GM12878 (cell line): ENCODE measurements around the gene LRRC8D. TPM values are rescaled to one million over a fixed set of nuclear protein-coding genes. Genes with fewer than 3 reads are reported as not detected.

Experiments used
- ATAC-seq: fragments of 200-7000 bp; cut with Tn5 transposase; 3 replicates; pipeline ENCODE4 v1.9.1; 2020; ENCODE audit warnings: mild to moderate bottlenecking, moderate library complexity
- BruUV-seq: library from RNA; stranded (reverse); fragments of 400-500 nt; replicated peaks from 2 replicates; lab custom pipeline; 2021; lab: Mats Ljungman, UMichigan
- CTCF ChIA-PET: fragments of 300-600 bp; sonication (Branson Sonifier 250); formaldehyde crosslinking; extraction: SDS; loops from one replicate; lab custom pipeline; 2021; ENCODE audit warnings: inconsistent platforms; lab: Yijun Ruan, JAX
- POLR2A ChIA-PET: fragments of 350-600 bp; formaldehyde crosslinking; extraction: SDS; loops from one replicate; lab custom pipeline; 2021; ENCODE audit warnings: inconsistent platforms; lab: Charles Lee
- RAD21 ChIA-PET: fragments of 300-600 bp; sonication (Branson Sonifier 250); formaldehyde crosslinking; loops from one replicate; lab custom pipeline; 2023; ENCODE audit warnings: antibody characterized with exemption; ENCODE audit not compliant: unreplicated experiment; lab: Charles Lee
- SMC1A ChIA-PET: fragments of 300-600 bp; sonication (Branson Sonifier 250); formaldehyde crosslinking; loops from one replicate; lab custom pipeline; 2023; ENCODE audit not compliant: unreplicated experiment, uncharacterized antibody; lab: Charles Lee
- DNase-seq: peaks from one replicate; pipeline ENCODE4 v3.0.0-alpha.2; 2011; ENCODE audit warnings: low read depth, low spot score
- FAIRE-seq: peaks from 3 replicates; lab custom pipeline; 2011; peaks lifted over from hg19 to GRCh38; lab: Jason Lieb, UNC
- H2AFZ ChIP-seq: 2 replicates; pipeline ENCODE4 v1.6.0; 2011; ENCODE audit warnings: low read depth, low read length, control low read depth; ENCODE audit not compliant: control insufficient read depth
- H3K27ac ChIP-seq: 2 replicates; pipeline ENCODE4 v1.5.1; 2011; ENCODE audit warnings: control low read depth; ENCODE audit not compliant: control insufficient read depth, insufficient read depth
- H3K27me3 ChIP-seq, 2 experiments: replicated peaks in 1 of 2; 2 replicates each; pipeline versions ENCODE4 v1.6.0 to v1.6.1; 2011; ENCODE audit warnings: low read length in 1 of 2; ENCODE audit not compliant: control insufficient read depth in 2 of 2, insufficient read depth in 2 of 2
- H3K36me3 ChIP-seq, 2 experiments: 2 replicates each; pipeline ENCODE4 v1.5.1; 2011; ENCODE audit warnings: low read length in 1 of 2; ENCODE audit not compliant: control insufficient read depth in 2 of 2, insufficient read depth in 2 of 2
- H3K4me1 ChIP-seq: 2 replicates; pipeline ENCODE4 v1.6.1; 2011; ENCODE audit warnings: mild to moderate bottlenecking, low read length, moderate library complexity, mixed read lengths; ENCODE audit not compliant: control insufficient read depth, insufficient read depth
- H3K4me2 ChIP-seq: 2 replicates; pipeline ENCODE4 v1.6.0; 2011; ENCODE audit warnings: control low read depth; ENCODE audit not compliant: control insufficient read depth, insufficient read depth
- H3K4me3 ChIP-seq: fragments of 200-600 bp; sonication (generic); 2 replicates; pipeline ENCODE4 v1.5.1; 2016
- H3K79me2 ChIP-seq: 2 replicates; pipeline ENCODE4 v1.6.0; 2011; ENCODE audit warnings: low read length; ENCODE audit not compliant: control insufficient read depth, insufficient read depth
- H3K9ac ChIP-seq: 2 replicates; pipeline ENCODE4 v1.8.0; 2011; ENCODE audit warnings: low read length, control low read depth, mixed read lengths; ENCODE audit not compliant: control insufficient read depth, insufficient read depth
- H3K9me3 ChIP-seq: replicated peaks from 3 replicates; pipeline ENCODE4 v1.5.1; 2011; ENCODE audit warnings: mild to moderate bottlenecking, low read length; ENCODE audit not compliant: control insufficient read depth, insufficient read depth
- H4K20me1 ChIP-seq: 2 replicates; pipeline ENCODE4 v1.6.0; 2011; ENCODE audit not compliant: control insufficient read depth, insufficient read depth
- CBX3 ChIP-seq: fragments of 200-600 bp; sonication (generic); IDR thresholded peaks from 2 replicates; pipeline ENCODE4 v1.6.1; 2016; ENCODE audit warnings: low read depth, borderline replicate concordance
- JUNB ChIP-seq: IDR thresholded peaks from 2 replicates; pipeline ENCODE4 v1.6.1; 2016; ENCODE audit warnings: antibody characterized with exemption, mild to moderate bottlenecking
- KLF5 ChIP-seq: fragments of 450-650 bp; IDR thresholded peaks from 2 replicates; pipeline ENCODE4 v1.6.1; 2014; ENCODE audit warnings: mild to moderate bottlenecking; ENCODE audit not compliant: partially characterized antibody
- MEF2A ChIP-seq: IDR thresholded peaks from 2 replicates; pipeline ENCODE4 v1.6.1; 2011; ENCODE audit warnings: low read depth, mild to moderate bottlenecking, low read length, moderate library complexity; ENCODE audit not compliant: insufficient read depth
- MYC ChIP-seq: IDR thresholded peaks from 2 replicates; pipeline ENCODE4 v1.6.1; 2011; ENCODE audit warnings: mild to moderate bottlenecking, low read length, moderate library complexity, inconsistent platforms; ENCODE audit not compliant: insufficient read depth, insufficient replicate concordance, insufficient read length, severe bottlenecking
- NRF1 ChIP-seq: conservative IDR thresholded peaks from 2 replicates; pipeline ENCODE4 v1.6.1; 2011; ENCODE audit warnings: mild to moderate bottlenecking, low read depth, low read length, improper control_type of control experiment
- RB1 ChIP-seq: fragments of 450-650 bp; formaldehyde crosslinking; IDR thresholded peaks from 2 replicates; pipeline ENCODE4 v1.6.1; 2017; ENCODE audit warnings: mild to moderate bottlenecking, borderline replicate concordance
- SIN3A ChIP-seq: IDR thresholded peaks from 2 replicates; pipeline ENCODE4 v1.6.1; 2012; ENCODE audit warnings: low read depth, low read length, improper control_type of control experiment
- YBX1 ChIP-seq: fragments of 450-650 bp; IDR thresholded peaks from 2 replicates; pipeline ENCODE4 v1.6.1; 2016; ENCODE audit warnings: antibody characterized with exemption
- ZNF207 ChIP-seq: fragments of 450-650 bp; IDR thresholded peaks from 2 replicates; pipeline ENCODE4 v1.6.1; 2014; ENCODE audit warnings: antibody characterized with exemption, mild to moderate bottlenecking, borderline replicate concordance
- WGBS: methylation state at CpG from one replicate; pipeline ENCODE4 v1.1.6; 2016; ENCODE audit warnings: low lambda C conversion rate; ENCODE audit not compliant: insufficient replicate concordance, insufficient coverage; ENCODE audit errors: missing lambda C conversion rate; 5-methylcytosine and 5-hydroxymethylcytosine counted together
- in situ Hi-C: fragments of 300-500 bp; cut with MboI; formaldehyde crosslinking; loops from 9 replicates; pipeline ENCODE4 v1.14.3; 2018; ENCODE audit warnings: mixed read lengths
- intact Hi-C: fragments of 100-400 bp; cut with micrococcal nuclease; formaldehyde crosslinking; loops from one replicate; pipeline ENCODE4 v1.14.2; 2022; ENCODE audit not compliant: unreplicated experiment
- polyA plus RNA-seq, 11 experiments: library from polyadenylated mRNA; depleted of rRNA in 4 of 11; unstranded in 6 of 11; stranded (reverse) in 5 of 11; fragments of >200 nt; fragmentation: Nextera tagmentation in 4 of 11; fragmentation: Illumina TruSeq in 1 of 11; extraction: Ambion mirVana in 4 of 11; extraction: Trizol in 1 of 11; gene quantifications; 1 replicate in 1 of 11; 2 replicates in 10 of 11; pipeline versions ENCODE4 v1.2.1 to v1.2.3, GENCODE V29; 2011 to 2016; ENCODE audit warnings: inconsistent platforms in 2 of 11, missing spikeins in 2 of 11, low read depth in 1 of 11
- total RNA-seq, 4 experiments: library from RNA; depleted of rRNA in 3 of 4; stranded (reverse); fragments of >200 nt in 3 of 4; fragmentation: Illumina TruSeq in 1 of 4; extraction: Trizol in 1 of 4; gene quantifications; 2 replicates each; pipeline versions ENCODE4 v1.2.1 to v1.2.3, GENCODE V29; 2013 to 2021
- TF ChIP-seq, protein P1 (sequence below): fragments of 450-650 bp; formaldehyde crosslinking; IDR thresholded peaks from 2 replicates; pipeline ENCODE4 v1.5.0; 2022; ENCODE audit warnings: mild to moderate bottlenecking, missing genetic modification characterization
- TF ChIP-seq, protein P2 (sequence below): fragments of 450-650 bp; IDR thresholded peaks from 2 replicates; pipeline ENCODE4 v1.6.1; 2018; ENCODE audit warnings: borderline replicate concordance, mild to moderate bottlenecking; ENCODE audit not compliant: partially characterized antibody
- TF ChIP-seq, protein P3 (sequence below): IDR thresholded peaks from 2 replicates; pipeline ENCODE4 v1.6.1; 2012; ENCODE audit warnings: low read length, inconsistent platforms

The LRRC8D gene
- total and polyA plus RNA-seq, 10 of the 15 experiments (the other 5 are each of a cell fraction or from before 2014, with no cell fraction given) = 5.6 to 44.1 (median 26.8) TPM

DNA sequence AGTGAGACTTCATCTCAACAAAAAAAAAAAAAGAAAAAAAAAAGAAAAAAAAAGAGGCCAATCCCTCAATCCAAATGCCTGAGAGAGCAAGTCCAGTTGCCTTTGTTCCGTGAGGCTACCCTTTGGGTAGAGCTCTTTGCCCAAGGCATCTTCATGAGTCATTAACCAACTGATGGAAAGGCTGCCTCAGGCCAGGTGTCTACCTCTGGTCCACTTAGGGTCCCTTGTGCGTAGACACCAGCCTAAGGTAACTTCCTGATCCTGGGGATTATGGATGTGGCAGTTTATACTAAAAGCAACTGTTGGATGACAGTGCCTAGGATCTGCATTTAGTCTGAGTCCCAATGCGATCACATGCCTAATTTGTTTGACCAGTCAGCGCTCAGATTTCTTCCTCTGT is 153.4 kb downstream of the LRRC8D start:
- in situ Hi-C loops (no loop called here), intact Hi-C loops (no loop called here)
- no peaks in the 10 kb centered on the region for H3K9me3 ChIP-seq
- TF ChIP-seq ZNF207 = no peak
- TF ChIP-seq, protein P1, sequence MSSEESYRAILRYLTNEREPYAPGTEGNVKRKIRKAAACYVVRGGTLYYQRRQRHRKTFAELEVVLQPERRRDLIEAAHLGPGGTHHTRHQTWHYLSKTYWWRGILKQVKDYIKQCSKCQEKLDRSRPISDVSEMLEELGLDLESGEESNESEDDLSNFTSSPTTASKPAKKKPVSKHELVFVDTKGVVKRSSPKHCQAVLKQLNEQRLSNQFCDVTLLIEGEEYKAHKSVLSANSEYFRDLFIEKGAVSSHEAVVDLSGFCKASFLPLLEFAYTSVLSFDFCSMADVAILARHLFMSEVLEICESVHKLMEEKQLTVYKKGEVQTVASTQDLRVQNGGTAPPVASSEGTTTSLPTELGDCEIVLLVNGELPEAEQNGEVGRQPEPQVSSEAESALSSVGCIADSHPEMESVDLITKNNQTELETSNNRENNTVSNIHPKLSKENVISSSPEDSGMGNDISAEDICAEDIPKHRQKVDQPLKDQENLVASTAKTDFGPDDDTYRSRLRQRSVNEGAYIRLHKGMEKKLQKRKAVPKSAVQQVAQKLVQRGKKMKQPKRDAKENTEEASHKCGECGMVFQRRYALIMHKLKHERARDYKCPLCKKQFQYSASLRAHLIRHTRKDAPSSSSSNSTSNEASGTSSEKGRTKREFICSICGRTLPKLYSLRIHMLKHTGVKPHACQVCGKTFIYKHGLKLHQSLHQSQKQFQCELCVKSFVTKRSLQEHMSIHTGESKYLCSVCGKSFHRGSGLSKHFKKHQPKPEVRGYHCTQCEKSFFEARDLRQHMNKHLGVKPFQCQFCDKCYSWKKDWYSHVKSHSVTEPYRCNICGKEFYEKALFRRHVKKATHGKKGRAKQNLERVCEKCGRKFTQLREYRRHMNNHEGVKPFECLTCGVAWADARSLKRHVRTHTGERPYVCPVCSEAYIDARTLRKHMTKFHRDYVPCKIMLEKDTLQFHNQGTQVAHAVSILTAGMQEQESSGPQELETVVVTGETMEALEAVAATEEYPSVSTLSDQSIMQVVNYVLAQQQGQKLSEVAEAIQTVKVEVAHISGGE (CRISPR knock-in tag) = no peak
- no peak for TF ChIP-seq MYC
- TF ChIP-seq, protein P2, sequence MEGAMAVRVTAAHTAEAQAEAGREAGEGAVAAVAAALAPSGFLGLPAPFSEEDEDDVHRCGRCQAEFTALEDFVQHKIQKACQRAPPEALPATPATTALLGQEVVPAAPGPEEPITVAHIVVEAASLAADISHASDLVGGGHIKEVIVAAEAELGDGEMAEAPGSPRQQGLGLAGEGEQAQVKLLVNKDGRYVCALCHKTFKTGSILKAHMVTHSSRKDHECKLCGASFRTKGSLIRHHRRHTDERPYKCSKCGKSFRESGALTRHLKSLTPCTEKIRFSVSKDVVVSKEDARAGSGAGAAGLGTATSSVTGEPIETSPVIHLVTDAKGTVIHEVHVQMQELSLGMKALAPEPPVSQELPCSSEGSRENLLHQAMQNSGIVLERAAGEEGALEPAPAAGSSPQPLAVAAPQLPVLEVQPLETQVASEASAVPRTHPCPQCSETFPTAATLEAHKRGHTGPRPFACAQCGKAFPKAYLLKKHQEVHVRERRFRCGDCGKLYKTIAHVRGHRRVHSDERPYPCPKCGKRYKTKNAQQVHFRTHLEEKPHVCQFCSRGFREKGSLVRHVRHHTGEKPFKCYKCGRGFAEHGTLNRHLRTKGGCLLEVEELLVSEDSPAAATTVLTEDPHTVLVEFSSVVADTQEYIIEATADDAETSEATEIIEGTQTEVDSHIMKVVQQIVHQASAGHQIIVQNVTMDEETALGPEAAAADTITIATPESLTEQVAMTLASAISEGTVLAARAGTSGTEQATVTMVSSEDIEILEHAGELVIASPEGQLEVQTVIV = no peak
- TF ChIP-seq YBX1 = no peak
- no peak for TF ChIP-seq JUNB
- TF ChIP-seq RB1 = no peak
- TF ChIP-seq SIN3A = no peak
- TF ChIP-seq, protein P3, sequence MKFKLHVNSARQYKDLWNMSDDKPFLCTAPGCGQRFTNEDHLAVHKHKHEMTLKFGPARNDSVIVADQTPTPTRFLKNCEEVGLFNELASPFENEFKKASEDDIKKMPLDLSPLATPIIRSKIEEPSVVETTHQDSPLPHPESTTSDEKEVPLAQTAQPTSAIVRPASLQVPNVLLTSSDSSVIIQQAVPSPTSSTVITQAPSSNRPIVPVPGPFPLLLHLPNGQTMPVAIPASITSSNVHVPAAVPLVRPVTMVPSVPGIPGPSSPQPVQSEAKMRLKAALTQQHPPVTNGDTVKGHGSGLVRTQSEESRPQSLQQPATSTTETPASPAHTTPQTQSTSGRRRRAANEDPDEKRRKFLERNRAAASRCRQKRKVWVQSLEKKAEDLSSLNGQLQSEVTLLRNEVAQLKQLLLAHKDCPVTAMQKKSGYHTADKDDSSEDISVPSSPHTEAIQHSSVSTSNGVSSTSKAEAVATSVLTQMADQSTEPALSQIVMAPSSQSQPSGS = no peak
- no peak for TF ChIP-seq MEF2A
- no peak for TF ChIP-seq CBX3
- no peak for TF ChIP-seq KLF5
- no peak for TF ChIP-seq NRF1
- ChIA-PET SMC1A (interaction anchor here (1.4 to 1.7 kb wide), 3 partner anchors 11 to 28 kb away, joined by 3 to 4 read pairs (median 4); no protein-coding TSS in a partner anchor), RAD21 (no interaction called here), POLR2A (interaction anchor here (0.7 kb wide), 1 partner anchor 122 kb away, joined by 3 read pairs; no protein-coding TSS in a partner anchor), CTCF (interaction anchor here (3.4 kb wide), 1 partner anchor 12 kb away, joined by 11 read pairs; no protein-coding TSS in a partner anchor)
- H4K20me1 ChIP-seq = no peaks in the 10 kb centered on the region
- 66% methylated on average over 4 of the region's 4 CpGs for WGBS
- ATAC-seq = no peak
- no peaks in the 10 kb centered on the region for H3K27me3 ChIP-seq
- H3K4me2 ChIP-seq = no peak overlapping the region
- no peak overlapping the region for H3K4me3 ChIP-seq
- H3K4me1 ChIP-seq = peaks cover 6% of the 10 kb centered on the region; the same call in 1 of the 2 replicates
- no peaks in the 10 kb centered on the region for H3K36me3 ChIP-seq
- no peak for DNase-seq
- no peak overlapping the region for H3K27ac ChIP-seq
- H2AFZ ChIP-seq = no peak overlapping the region
- H3K9ac ChIP-seq = no peak overlapping the region
- FAIRE-seq = no peak
- BruUV-seq = no TSS peak
- no peaks in the 10 kb centered on the region for H3K79me2 ChIP-seq
